Loucy (cell line): ENCODE measurements around the gene ZNF655.

Source experiments
- H2AFZ ChIP-seq: fragments of 200-600 bp; sonication (generic); 2 replicates; pipeline ENCODE4 v1.6.0; 2016; ENCODE audit warnings: antibody characterized with exemption, mild to moderate bottlenecking, low read length, moderate library complexity
- H3F3A ChIP-seq: fragments of 200-600 bp; 2 replicates; pipeline ENCODE4 v1.6.0; 2016; ENCODE audit warnings: antibody characterized with exemption, low read depth, mild to moderate bottlenecking
- H3K27me3 ChIP-seq: fragments of 200-600 bp; sonication (generic); 2 replicates; pipeline ENCODE4 v1.6.1; 2014; ENCODE audit warnings: low read length, mild to moderate bottlenecking; ENCODE audit not compliant: insufficient read depth, poor library complexity, severe bottlenecking
- H3K36me3 ChIP-seq: fragments of 200-600 bp; sonication (generic); 2 replicates; pipeline ENCODE4 v1.6.1; 2016; ENCODE audit warnings: low read length; ENCODE audit not compliant: insufficient read depth
- H3K4me1 ChIP-seq: fragments of 200-600 bp; sonication (generic); 2 replicates; pipeline ENCODE4 v1.5.1; 2014; ENCODE audit warnings: low read length, mild to moderate bottlenecking; ENCODE audit not compliant: insufficient read depth, poor library complexity, severe bottlenecking
- H3K4me2 ChIP-seq: fragments of 200-600 bp; sonication (generic); 2 replicates; pipeline ENCODE4 v1.6.0; 2014; ENCODE audit warnings: antibody characterized with exemption, low read length, low read depth, mild to moderate bottlenecking; ENCODE audit not compliant: poor library complexity, severe bottlenecking
- H3K4me3 ChIP-seq: fragments of 200-600 bp; sonication (generic); 2 replicates; pipeline ENCODE4 v1.5.1; 2014; ENCODE audit warnings: low read length, mild to moderate bottlenecking, mixed read lengths; ENCODE audit not compliant: poor library complexity, severe bottlenecking
- H3K79me2 ChIP-seq: fragments of 200-600 bp; sonication (generic); 2 replicates; pipeline ENCODE4 v1.6.1; 2014; ENCODE audit warnings: low read length; ENCODE audit not compliant: insufficient read depth
- H3K9ac ChIP-seq: fragments of 200-600 bp; sonication (generic); 2 replicates; pipeline ENCODE4 v1.6.0; 2014; ENCODE audit warnings: mild to moderate bottlenecking, low read depth, low read length, moderate library complexity; ENCODE audit not compliant: poor library complexity, severe bottlenecking
- H3K9me2 ChIP-seq: fragments of 200-600 bp; sonication (generic); replicated peaks from 2 replicates; pipeline ENCODE4 v1.6.1; 2016; ENCODE audit warnings: low read depth, low read length, mixed read lengths
- H3K9me3 ChIP-seq: fragments of 200-600 bp; sonication (generic); 2 replicates; pipeline ENCODE4 v1.6.1; 2014; ENCODE audit warnings: mild to moderate bottlenecking, antibody characterized with exemption, low read length, low read depth; ENCODE audit not compliant: insufficient read depth
- H4K20me1 ChIP-seq: fragments of 200-600 bp; sonication (generic); 2 replicates; pipeline ENCODE4 v1.6.0; 2014; ENCODE audit warnings: antibody characterized with exemption, low read length, mild to moderate bottlenecking; ENCODE audit not compliant: insufficient read depth, poor library complexity, severe bottlenecking
- EZH2phosphoT487 ChIP-seq: fragments of 200-600 bp; IDR thresholded peaks from 2 replicates; pipeline ENCODE4 v1.6.1; 2018; ENCODE audit warnings: antibody characterized with exemption, mild to moderate bottlenecking, moderate library complexity, borderline replicate concordance
- TF ChIP-seq, protein P1 (sequence below): fragments of 200-600 bp; sonication (generic); conservative IDR thresholded peaks from 2 replicates; pipeline ENCODE4 v1.5.1; 2014; ENCODE audit warnings: mild to moderate bottlenecking, antibody characterized with exemption, low read length

The ZNF655 gene

DNA sequence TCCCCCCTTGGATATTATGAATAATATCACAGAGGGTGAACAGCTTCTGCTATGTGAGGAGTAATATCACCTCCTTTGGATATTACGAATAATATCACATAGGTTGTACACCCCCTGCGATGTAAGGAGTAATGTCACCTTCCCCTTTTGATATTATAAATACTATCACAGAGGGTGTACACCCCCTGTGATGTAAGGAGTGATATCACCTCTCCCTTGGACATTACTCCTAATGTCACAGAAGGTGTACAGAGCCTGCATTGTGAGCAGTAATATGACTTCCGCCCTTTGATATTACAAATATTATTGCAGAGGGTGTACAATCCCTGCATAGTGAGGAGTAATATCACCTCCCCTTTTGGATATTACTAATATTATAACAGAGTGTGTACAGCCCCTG is 30.4 kb downstream of the ZNF655 start:
- Histone ChIP-seq H3K4me2 (no peak overlapping the region), H2AFZ (no peak overlapping the region), H3K9me3 (no peaks in the 10 kb centered on the region), H3F3A (no peaks in the 10 kb centered on the region), H3K9me2 (no peaks in the 10 kb centered on the region), H3K27me3 (no peaks in the 10 kb centered on the region), H3K4me3 (no peak overlapping the region), H3K4me1 (no peaks in the 10 kb centered on the region), H3K9ac (no peak overlapping the region), H3K79me2 (no peaks in the 10 kb centered on the region), H3K36me3 (no peaks in the 10 kb centered on the region), H4K20me1 (no peaks in the 10 kb centered on the region)
- TF ChIP-seq EZH2phosphoT487: no peak

DNA sequence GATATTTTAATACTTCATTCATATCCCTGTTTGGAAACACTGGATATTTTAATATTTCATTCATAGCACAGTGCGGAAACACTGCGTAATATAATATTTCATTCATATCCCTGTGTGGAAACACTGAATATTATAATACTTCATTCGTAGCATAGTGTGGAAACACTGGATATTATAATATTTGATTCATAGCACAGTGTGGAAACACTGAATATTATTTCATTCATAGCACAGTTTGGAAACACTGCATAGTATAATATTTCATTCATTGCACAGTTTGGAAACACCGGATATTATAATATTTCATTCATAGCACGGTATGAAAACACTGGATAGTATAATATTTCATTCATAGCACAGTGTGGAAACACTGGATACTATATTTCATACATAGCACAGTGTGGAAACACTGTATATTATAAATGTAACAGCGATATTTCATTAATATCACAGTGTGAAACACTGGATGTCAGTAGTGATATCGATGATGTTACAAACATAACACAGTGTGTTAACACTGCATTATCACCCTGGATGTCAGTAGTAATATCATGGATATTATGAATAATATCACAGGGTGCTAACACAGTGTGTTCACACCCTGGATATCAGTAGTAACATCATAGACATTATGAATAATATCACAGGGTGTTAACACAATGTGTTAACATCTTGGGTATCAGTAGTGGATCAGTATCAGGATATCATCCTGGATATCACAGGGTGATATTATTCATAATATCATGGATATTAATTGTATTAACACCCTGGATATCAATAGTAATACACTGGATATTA is 36.7 kb downstream of the ZNF655 start:
- Histone ChIP-seq H3K9me2 (no peaks in the 10 kb centered on the region), H3K4me1 (no peaks in the 10 kb centered on the region)

DNA sequence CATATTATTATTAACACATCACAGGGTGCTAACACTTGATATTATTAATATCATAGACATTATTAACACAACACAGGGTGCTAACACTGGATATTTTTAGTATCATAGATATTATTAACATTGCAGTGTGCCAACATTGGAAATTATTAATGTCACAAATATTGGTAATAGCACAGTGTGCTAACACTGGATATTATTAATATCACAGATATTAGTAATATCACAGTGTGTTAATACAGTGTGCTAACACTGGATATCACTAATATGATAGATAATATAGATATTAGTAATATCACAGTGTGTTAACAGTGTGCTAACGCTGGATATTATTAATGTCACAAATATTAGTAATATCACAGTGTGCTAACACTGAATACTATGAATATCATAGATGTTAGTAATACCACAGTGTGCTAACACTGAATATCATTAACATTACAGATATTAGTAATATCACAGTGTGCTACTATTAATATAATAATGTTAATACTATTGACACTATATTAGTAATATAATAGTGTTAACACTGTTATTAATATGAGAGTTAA is 38.0 kb downstream of the ZNF655 start:
- Histone ChIP-seq H3K9me3 (no peaks in the 10 kb centered on the region), H3F3A (no peaks in the 10 kb centered on the region), H4K20me1 (no peaks in the 10 kb centered on the region), H3K27me3 (no peaks in the 10 kb centered on the region), H2AFZ (no peak overlapping the region), H3K79me2 (no peaks in the 10 kb centered on the region), H3K4me3 (no peak overlapping the region), H3K9me2 (no peaks in the 10 kb centered on the region), H3K4me1 (no peaks in the 10 kb centered on the region), H3K9ac (no peak overlapping the region), H3K36me3 (no peaks in the 10 kb centered on the region), H3K4me2 (no peak overlapping the region)
- TF ChIP-seq EZH2phosphoT487: no peak
- TF ChIP-seq, protein P1, sequence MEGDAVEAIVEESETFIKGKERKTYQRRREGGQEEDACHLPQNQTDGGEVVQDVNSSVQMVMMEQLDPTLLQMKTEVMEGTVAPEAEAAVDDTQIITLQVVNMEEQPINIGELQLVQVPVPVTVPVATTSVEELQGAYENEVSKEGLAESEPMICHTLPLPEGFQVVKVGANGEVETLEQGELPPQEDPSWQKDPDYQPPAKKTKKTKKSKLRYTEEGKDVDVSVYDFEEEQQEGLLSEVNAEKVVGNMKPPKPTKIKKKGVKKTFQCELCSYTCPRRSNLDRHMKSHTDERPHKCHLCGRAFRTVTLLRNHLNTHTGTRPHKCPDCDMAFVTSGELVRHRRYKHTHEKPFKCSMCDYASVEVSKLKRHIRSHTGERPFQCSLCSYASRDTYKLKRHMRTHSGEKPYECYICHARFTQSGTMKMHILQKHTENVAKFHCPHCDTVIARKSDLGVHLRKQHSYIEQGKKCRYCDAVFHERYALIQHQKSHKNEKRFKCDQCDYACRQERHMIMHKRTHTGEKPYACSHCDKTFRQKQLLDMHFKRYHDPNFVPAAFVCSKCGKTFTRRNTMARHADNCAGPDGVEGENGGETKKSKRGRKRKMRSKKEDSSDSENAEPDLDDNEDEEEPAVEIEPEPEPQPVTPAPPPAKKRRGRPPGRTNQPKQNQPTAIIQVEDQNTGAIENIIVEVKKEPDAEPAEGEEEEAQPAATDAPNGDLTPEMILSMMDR: no peak

More for the DNA sequence above, 36.7 kb downstream of the ZNF655 start:
- no peaks in the 10 kb centered on the region for H3K27me3 ChIP-seq
- H4K20me1 ChIP-seq: no peaks in the 10 kb centered on the region
- H3F3A ChIP-seq: no peaks in the 10 kb centered on the region
- H3K9ac ChIP-seq: no peak overlapping the region
- H3K36me3 ChIP-seq: no peaks in the 10 kb centered on the region
- no peaks in the 10 kb centered on the region for H3K9me3 ChIP-seq
- no peak overlapping the region for H2AFZ ChIP-seq
- no peaks in the 10 kb centered on the region for H3K79me2 ChIP-seq
- no peak for TF ChIP-seq EZH2phosphoT487
- TF ChIP-seq, protein P1: no peak
- H3K4me2 ChIP-seq: no peak overlapping the region
- no peak overlapping the region for H3K4me3 ChIP-seq
